K562 (cell line): ENCODE results near the gene FANK1. TPM values are rescaled to one million over a fixed set of nuclear protein-coding genes. Genes with fewer than 3 reads are reported as not detected.

Experiments
- ATAC-seq: fragments of 200-7000 bp; cut with Tn5 transposase; 3 replicates; pipeline ENCODE4 v1.9.1; 2020; ENCODE audit warnings: moderate library complexity
- BruUV-seq: library from RNA; stranded (reverse); fragments of 400-500 nt; replicated peaks from 2 replicates; lab custom pipeline; 2021; lab: Mats Ljungman, UMichigan
- CTCF ChIA-PET: fragments of 300-600 bp; formaldehyde crosslinking; extraction: SDS; loops from one replicate; lab custom pipeline; 2021; ENCODE audit warnings: low intra/inter-chr PET ratio; lab: Yijun Ruan, JAX
- POLR2A ChIA-PET: fragments of 300-600, 350-650 bp; sonication (Branson Sonifier 250); formaldehyde crosslinking; extraction: SDS; loops from one replicate; lab custom pipeline; 2021; ENCODE audit warnings: antibody characterized with exemption, inconsistent platforms; lab: Yijun Ruan, JAX
- DNase-seq, 4 experiments: peaks; one replicate each; pipeline versions ENCODE4 v3.0.0 to v3.0.0-alpha.2; 2011 to 2018; ENCODE audit warnings: low spot score in 3 of 4, mixed read lengths in 3 of 4; ENCODE audit errors: extremely low read depth in 1 of 4
- FAIRE-seq: peaks from 2 replicates; lab custom pipeline; 2011; peaks lifted over from hg19 to GRCh38; lab: Jason Lieb, UNC
- H2AFZ ChIP-seq: 2 replicates; pipeline ENCODE4 v1.6.0; 2011; ENCODE audit warnings: low read depth, low read length, control low read depth, inconsistent platforms
- H3K27ac ChIP-seq: fragments of 200-600 bp; 3 replicates; pipeline ENCODE4 v1.8.0; 2011; ENCODE audit warnings: low read depth, mild to moderate bottlenecking, control low read depth, inconsistent platforms, low read length, moderate library complexity, mixed read lengths; ENCODE audit errors: extremely low read depth
- H3K27me3 ChIP-seq, 2 experiments: fragments of 300-600 bp in 1 of 2; 2 replicates in 1 of 2; 3 replicates in 1 of 2; pipeline versions ENCODE4 v1.6.0 to v1.8.0; 2011; ENCODE audit warnings: inconsistent platforms in 2 of 2, low read length in 2 of 2, mild to moderate bottlenecking in 1 of 2, mixed read lengths in 1 of 2, moderate library complexity in 1 of 2; ENCODE audit not compliant: control insufficient read depth in 2 of 2, insufficient read depth in 2 of 2
- H3K36me3 ChIP-seq: fragments of 300-600 bp; 3 replicates; pipeline ENCODE4 v1.8.0; 2011; ENCODE audit warnings: mild to moderate bottlenecking, low read length, inconsistent platforms; ENCODE audit not compliant: control insufficient read depth, insufficient read depth
- H3K4me1 ChIP-seq, 2 experiments: fragments of 200-600 bp in 1 of 2; replicated peaks in 1 of 2; 2 replicates in 1 of 2; 3 replicates in 1 of 2; pipeline versions ENCODE4 v1.5.1 to v1.8.0; 2011; ENCODE audit warnings: inconsistent platforms in 2 of 2, low read length in 2 of 2, mild to moderate bottlenecking in 1 of 2, mixed read lengths in 1 of 2, moderate library complexity in 1 of 2; ENCODE audit not compliant: control insufficient read depth in 2 of 2, insufficient read depth in 2 of 2
- H3K4me2 ChIP-seq: 2 replicates; pipeline ENCODE4 v1.6.1; 2011; ENCODE audit warnings: low read length, control low read depth, inconsistent platforms, mixed read lengths; ENCODE audit not compliant: insufficient read depth
- H3K4me3 ChIP-seq: fragments of 200-600 bp; sonication (generic), shearing (Covaris generic); 2 replicates; pipeline ENCODE4 v1.5.1; 2016; ENCODE audit warnings: control low read depth, inconsistent platforms
- H3K79me2 ChIP-seq: fragments of 200-600 bp; 3 replicates; pipeline ENCODE4 v1.8.0; 2011; ENCODE audit warnings: low read length, inconsistent platforms; ENCODE audit not compliant: control insufficient read depth, insufficient read depth
- H3K9ac ChIP-seq, 2 experiments: 2 replicates each; pipeline versions ENCODE4 v1.6.0 to v1.6.1; 2011; ENCODE audit warnings: low read depth in 2 of 2, low read length in 2 of 2, control low read depth in 1 of 2, inconsistent platforms in 1 of 2, mild to moderate bottlenecking in 1 of 2, mixed read lengths in 1 of 2; ENCODE audit not compliant: insufficient read depth in 1 of 2
- H3K9me1 ChIP-seq: one replicate; pipeline ENCODE4 v1.6.0; 2011; ENCODE audit warnings: inconsistent platforms, mild to moderate bottlenecking, low read length, moderate library complexity; ENCODE audit not compliant: control insufficient read depth, insufficient read depth
- H3K9me3 ChIP-seq: replicated peaks from 2 replicates; pipeline ENCODE4 v1.5.1; 2011; ENCODE audit warnings: low read depth, low read length, inconsistent platforms; ENCODE audit not compliant: control insufficient read depth, insufficient read depth
- H4K20me1 ChIP-seq: replicated peaks from 2 replicates; pipeline ENCODE4 v1.6.1; 2011; ENCODE audit warnings: low read length, inconsistent platforms, mixed read lengths; ENCODE audit not compliant: control insufficient read depth, insufficient read depth
- C11orf30 ChIP-seq: fragments of 450-650 bp; IDR thresholded peaks from 2 replicates; pipeline ENCODE4 v1.6.1; 2016; ENCODE audit warnings: low read depth, mild to moderate bottlenecking
- CCAR2 ChIP-seq: fragments of 200-400 bp; formaldehyde crosslinking; IDR thresholded peaks from 2 replicates; pipeline ENCODE4 v1.6.1; 2017; ENCODE audit warnings: mild to moderate bottlenecking, low read depth, low read length
- DEAF1 ChIP-seq: fragments of 450-650 bp; formaldehyde crosslinking; IDR thresholded peaks from 2 replicates; pipeline ENCODE4 v1.4.0; 2020; ENCODE audit warnings: mild to moderate bottlenecking, moderate library complexity
- PTRF ChIP-seq: fragments of 450-650 bp; IDR thresholded peaks from 2 replicates; pipeline ENCODE4 v1.6.1; 2016; ENCODE audit warnings: mild to moderate bottlenecking, missing genetic modification characterization, missing compliant biosample characterization
- RBM39 ChIP-seq: fragments of 200-400 bp; formaldehyde crosslinking; optimal IDR thresholded peaks from 2 replicates; pipeline ENCODE3; 2018; ENCODE audit warnings: low read depth, low read length
- SUPT5H ChIP-seq: fragments of 450-650 bp; IDR thresholded peaks from 2 replicates; pipeline ENCODE4 v1.6.1; 2016
- TAF15 ChIP-seq: fragments of 200-400 bp; formaldehyde crosslinking; IDR thresholded peaks from 2 replicates; pipeline ENCODE4 v1.6.1; 2017; ENCODE audit warnings: mild to moderate bottlenecking, low read depth, low read length, moderate library complexity
- ZFP91 ChIP-seq: sonication (generic); formaldehyde crosslinking; IDR thresholded peaks from 2 replicates; pipeline ENCODE4 v1.8.0; 2022; ENCODE audit warnings: mild to moderate bottlenecking, missing genetic modification reagents
- ZNF444 ChIP-seq: fragments of 250-450 bp; sonication (Bioruptor Pico); IDR thresholded peaks from 2 replicates; pipeline ENCODE4 v1.4.0; 2020; ENCODE audit warnings: mild to moderate bottlenecking, moderate library complexity
- WGBS: fragments of 100-300 bp; shearing (Covaris generic); methylation state at CpG from one replicate; pipeline ENCODE4 v1.1.6; 2016; ENCODE audit warnings: low coverage, mixed read lengths; ENCODE audit not compliant: insufficient coverage; ENCODE audit errors: missing lambda C conversion rate; 5-methylcytosine and 5-hydroxymethylcytosine counted together
- in situ Hi-C: fragments of 300-500 bp; cut with MboI; formaldehyde crosslinking; loops from 4 replicates; pipeline ENCODE4 v1.15.0; 2018; ENCODE audit warnings: inconsistent platforms, mixed read lengths
- intact Hi-C: fragments of 100-400 bp; cut with micrococcal nuclease; formaldehyde crosslinking; loops from 2 replicates; pipeline ENCODE4 v1.14.2; 2022
- polyA plus RNA-seq, 8 experiments: library from polyadenylated mRNA; depleted of rRNA in 4 of 8; stranded (reverse) in 5 of 8; unstranded in 3 of 8; fragments of >200 nt; fragmentation: Nextera tagmentation in 2 of 8; fragmentation: Illumina TruSeq in 1 of 8; extraction: Ambion mirVana in 2 of 8; extraction: Trizol in 1 of 8; gene quantifications; 2 replicates each; pipeline versions ENCODE4 v1.2.1 to v1.2.3, GENCODE V29; 2011 to 2014; ENCODE audit warnings: inconsistent platforms in 1 of 8, missing spikeins in 1 of 8
- total RNA-seq, 7 experiments: library from RNA; depleted of rRNA in 6 of 7; stranded (reverse); fragments of >200 nt in 6 of 7; fragmentation: Illumina TruSeq in 2 of 7; extraction: Trizol in 2 of 7; gene quantifications; 2 replicates each; pipeline versions ENCODE4 v1.2.1 to v1.2.3, GENCODE V29; 2011 to 2021; ENCODE audit warnings: low replicate concordance in 1 of 7
- TF ChIP-seq, protein P1 (sequence below): fragments of 250-450 bp; sonication (Bioruptor Pico); IDR thresholded peaks from 2 replicates; pipeline ENCODE4 v1.8.0; 2021; ENCODE audit warnings: moderate library complexity, mild to moderate bottlenecking, inconsistent platforms

FANK1 gene
- total and polyA plus RNA-seq, 9 of the 15 experiments (the other 6 are each of a cell fraction or from before 2014, with no cell fraction given) = 0.11 to 2.3 (median 0.51) TPM; not detected in 1

DNA sequence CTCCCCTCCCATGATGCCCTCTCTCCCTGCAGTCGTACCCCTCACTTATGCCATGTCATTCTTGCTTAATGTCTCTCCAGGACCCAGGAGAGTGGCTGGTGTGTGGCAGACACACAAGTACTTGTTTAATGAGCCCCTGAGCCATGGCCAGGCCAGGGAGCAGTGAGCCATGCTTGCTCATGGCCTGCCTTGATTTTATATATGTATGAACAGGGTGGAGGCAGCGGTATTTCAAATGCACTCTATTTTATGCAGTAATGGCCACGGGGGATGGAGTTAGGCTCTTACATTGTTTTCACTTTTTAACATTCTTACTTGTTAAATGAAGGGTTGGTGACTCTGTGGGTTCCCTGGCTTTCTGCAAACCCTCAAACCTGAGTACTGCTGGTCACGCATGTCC, 144.8 kb downstream of the FANK1 start:
- BruUV-seq = no TSS peak
- no peaks in the 10 kb centered on the region for H3K4me1 ChIP-seq
- 0% methylated on average over 2 of the region's 4 CpGs for WGBS
- no peaks in the 10 kb centered on the region for H4K20me1 ChIP-seq
- no peak overlapping the region for H3K9ac ChIP-seq
- ChIA-PET CTCF (no interaction called here), POLR2A (interaction anchor here (0.6 kb wide), 1 partner anchor 1497 kb away, joined by 3 read pairs; no protein-coding TSS in a partner anchor)
- DNase-seq = no peak
- ATAC-seq = no peak
- no peak overlapping the region for H2AFZ ChIP-seq
- intact Hi-C loops = no loop called here
- TF ChIP-seq ZFP91 (no peak), DEAF1 (CRISPR knock-in tag) (no peak), CCAR2 (no peak), SUPT5H (no peak), C11orf30 (no peak), ZNF444 (CRISPR knock-in tag) (no peak), PTRF (tag) (no peak), RBM39 (no peak), TAF15 (no peak)
- TF ChIP-seq, protein P1, sequence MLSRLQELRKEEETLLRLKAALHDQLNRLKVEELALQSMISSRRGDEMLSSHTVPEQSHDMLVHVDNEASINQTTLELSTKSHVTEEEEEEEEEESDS (CRISPR knock-in tag) = no peak
- in situ Hi-C loops = no loop called here
- no peaks in the 10 kb centered on the region for H3K36me3 ChIP-seq
- peaks cover 3 to 33% of the 10 kb centered on the region in 2 experiments; a peak in 2 of 5 replicates for H3K27me3 ChIP-seq
- no peak overlapping the region for H3K27ac ChIP-seq
- no peaks in the 10 kb centered on the region for H3K79me2 ChIP-seq
- FAIRE-seq = no peak
- no peak overlapping the region for H3K4me2 ChIP-seq
- no peaks in the 10 kb centered on the region for H3K9me3 ChIP-seq
- no peaks in the 10 kb centered on the region for H3K9me1 ChIP-seq
- no peak overlapping the region for H3K4me3 ChIP-seq
